Left renal pelvis (tissue), 4 donors: ENCODE data around the gene TINAG. TPM values are rescaled to one million over a fixed set of nuclear protein-coding genes. Genes with fewer than 3 reads are reported as not detected.
"Not testable (repeated sequence)": the region's sequence is repeated elsewhere in the genome, so short reads cannot be mapped to it uniquely, and the experiment has no call there.

ENCODE experiments used
- DNase-seq, 4 donors: peaks; one replicate each; pipeline ENCODE4 v3.0.0-alpha.2; 2013; ENCODE audit warnings: low read depth in 4 of 4, low spot score in 3 of 4
- polyA plus RNA-seq, 4 donors: library from polyadenylated mRNA; unstranded; fragments of 120-200 nt; gene quantifications; one replicate each; pipeline ENCODE4 v1.2.1, GENCODE V29; 2013; ENCODE audit not compliant: insufficient read length in 4 of 4

The TINAG gene
- polyA plus RNA-seq, 4 donors = 0.55 to 29.7 (median 25.6) TPM

DNA sequence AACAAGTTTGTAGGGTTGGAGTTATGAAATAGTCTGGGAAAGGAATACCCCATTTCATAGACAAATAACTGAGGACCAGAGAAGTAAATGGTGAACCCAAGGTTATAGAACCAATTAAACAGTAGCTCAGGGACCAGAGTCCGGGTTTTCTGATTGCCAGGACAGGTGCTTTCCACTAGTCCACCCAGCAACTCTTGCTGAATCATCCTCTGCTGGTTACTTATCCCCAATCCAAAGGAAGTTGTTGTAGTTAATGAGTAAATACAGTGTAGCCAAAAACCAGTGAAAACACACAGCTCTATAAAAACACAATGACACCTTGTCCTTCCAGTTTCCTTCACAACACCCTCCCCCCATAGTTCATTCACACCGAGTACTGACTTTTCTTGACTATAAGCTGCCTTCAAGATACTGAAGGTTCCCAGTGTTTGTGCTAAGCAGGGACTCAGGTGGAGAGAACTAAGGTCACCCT lies 766 bp upstream of the TINAG start:
- no peak for DNase-seq

DNA sequence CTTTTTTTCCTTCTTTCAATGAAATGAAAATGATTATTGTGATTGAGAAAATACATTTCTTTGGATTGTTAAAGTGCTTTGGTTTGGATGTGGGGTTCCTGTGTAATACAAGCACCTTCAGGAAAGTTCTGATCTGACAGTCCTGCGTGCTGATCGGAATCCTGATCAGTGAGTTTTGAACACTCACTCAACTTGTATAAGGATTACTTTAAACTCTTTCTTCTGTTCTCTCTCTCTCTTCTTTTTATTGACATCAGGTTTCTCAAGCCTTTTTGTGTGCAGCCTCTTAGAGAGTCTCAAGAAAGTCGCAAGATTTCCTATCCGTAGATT lies 710 bp downstream of the TINAG start:
- no peak for DNase-seq

GRCh38 chr6:54310377-54311152 lies 2.3 kb downstream of the TINAG start:
- DNase-seq = no peak

DNA sequence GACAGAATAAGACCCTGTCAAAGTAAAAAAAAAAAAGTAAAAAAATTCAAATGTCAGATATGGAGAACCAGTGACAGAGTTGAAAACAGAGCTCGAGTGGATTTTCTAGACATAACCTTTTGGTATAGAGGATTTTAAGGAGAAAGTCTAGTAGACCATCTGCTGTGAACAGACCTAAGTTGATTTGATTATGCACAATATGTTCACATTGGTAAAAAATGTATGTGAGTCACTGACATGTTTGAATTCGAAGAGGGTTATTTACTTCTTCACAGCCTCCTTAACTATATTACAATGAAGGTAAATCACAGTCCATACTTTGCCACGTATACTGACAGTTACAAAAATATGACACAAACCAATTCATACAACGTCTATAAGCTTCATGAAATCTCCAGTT lies 7.4 kb downstream of the TINAG start:
- DNase-seq = no peak

DNA sequence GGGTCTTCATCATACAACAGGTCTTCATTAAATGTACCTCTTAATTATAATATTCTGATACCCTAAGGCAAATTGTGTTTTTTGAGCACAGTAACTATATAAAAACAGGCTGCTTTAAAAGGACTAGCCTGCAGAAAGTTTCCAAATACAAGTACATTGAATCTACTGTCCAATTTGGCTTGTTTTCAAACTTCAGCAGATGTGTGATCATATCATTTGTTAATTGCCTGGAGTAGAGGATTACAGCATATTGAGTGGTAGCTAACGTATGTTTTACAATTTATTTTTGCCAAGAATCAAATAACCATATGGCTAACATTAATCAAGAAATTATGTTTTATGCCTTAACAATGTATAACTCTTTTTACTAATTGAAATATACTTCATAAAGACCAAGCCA lies 12.6 kb downstream of the TINAG start:
- no peak for DNase-seq

DNA sequence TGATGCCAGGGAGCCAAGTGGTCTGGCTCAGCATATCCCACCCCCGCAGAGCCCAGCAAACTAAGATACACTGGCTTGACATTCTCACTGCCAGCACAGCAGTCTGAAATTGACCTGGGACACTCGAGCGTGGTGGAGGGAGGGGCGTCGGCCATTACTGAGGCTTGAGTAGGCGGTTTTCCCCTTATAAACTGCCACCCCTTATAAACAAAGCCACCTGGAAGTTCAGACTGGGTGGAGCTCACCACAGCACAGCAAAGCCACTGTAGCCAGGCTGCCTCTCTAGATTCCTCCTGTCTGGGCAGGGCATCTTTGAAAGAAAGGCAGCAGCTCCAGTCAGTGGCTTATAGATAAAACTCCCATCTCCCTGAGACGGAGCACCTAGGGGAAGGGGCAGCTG lies 19.4 kb downstream of the TINAG start:
- DNase-seq = no peak

GRCh38 chr6:54331571-54331970 lies 23.3 kb downstream of the TINAG start:
- not testable (repeated sequence) for DNase-seq

GRCh38 chr6:54335871-54336270 lies 27.6 kb downstream of the TINAG start:
- DNase-seq = no peak

- no peak for DNase-seq
These were observed 45.7 kb downstream of the TINAG start for GRCh38 chr6:54353975-54354374.

DNA sequence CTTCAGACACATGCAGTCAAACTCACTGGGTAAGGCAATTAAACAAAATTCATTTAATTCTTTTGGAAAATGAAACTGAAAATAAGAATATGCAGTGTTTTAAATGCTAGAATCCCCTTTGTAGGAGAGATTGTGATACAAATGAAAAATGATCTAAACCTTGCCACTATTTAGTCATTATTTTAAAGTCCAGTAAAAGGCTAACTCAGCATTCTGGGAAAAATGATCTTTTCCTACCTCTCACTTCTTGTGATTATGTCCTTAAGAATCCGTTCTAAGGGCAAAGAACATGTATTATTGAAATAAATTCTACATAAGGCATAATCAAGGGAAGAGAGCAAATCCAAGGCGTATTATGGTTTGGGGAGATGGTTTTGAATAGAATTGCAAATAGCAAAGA lies 46.4 kb downstream of the TINAG start:
- no peak for DNase-seq

DNA sequence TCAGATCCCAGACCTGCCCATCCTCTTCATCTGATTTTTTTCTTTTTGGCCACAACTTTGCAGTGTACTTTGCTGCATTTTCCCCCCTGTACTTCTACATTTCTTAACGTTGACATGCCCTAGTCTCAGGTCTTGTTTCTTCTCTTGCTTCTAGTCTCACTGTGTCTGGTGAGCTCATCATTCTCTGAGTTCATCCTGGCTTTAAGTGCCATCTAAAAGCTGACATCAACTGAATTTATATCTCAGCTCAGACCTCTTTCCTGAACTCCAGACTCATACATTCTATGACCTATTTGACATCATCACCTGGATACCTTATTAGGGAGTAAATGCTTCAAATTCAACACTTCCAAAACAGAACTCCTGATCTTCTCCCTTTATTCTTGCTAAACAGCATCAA lies 48.9 kb downstream of the TINAG start:
- DNase-seq = no peak

DNA sequence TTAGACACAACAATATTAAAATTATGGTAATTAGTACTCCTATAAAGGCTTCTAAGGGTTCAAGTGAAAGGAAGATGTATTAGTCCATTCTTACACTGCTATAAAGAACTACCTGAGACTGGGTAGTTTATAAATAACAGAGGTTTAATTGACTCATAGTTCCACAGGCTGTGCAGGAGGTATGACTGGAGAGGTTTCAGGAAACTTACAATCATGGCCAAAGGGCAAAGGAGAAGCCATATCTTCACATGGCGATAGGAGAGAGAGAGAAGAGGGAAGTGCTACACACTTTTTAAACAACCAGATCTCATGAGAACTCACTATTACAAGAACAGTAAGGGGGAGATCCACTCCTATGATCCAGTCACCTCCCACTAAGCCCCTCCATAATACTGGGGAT lies 52.9 kb downstream of the TINAG start:
- no peak for DNase-seq

GRCh38 chr6:54361734-54362133 lies 53.5 kb downstream of the TINAG start:
- DNase-seq = no peak

GRCh38 chr6:54366667-54367327 lies 58.6 kb downstream of the TINAG start:
- DNase-seq = no peak

GRCh38 chr6:54377776-54378175 lies 69.5 kb downstream of the TINAG start:
- DNase-seq = no peak

DNA sequence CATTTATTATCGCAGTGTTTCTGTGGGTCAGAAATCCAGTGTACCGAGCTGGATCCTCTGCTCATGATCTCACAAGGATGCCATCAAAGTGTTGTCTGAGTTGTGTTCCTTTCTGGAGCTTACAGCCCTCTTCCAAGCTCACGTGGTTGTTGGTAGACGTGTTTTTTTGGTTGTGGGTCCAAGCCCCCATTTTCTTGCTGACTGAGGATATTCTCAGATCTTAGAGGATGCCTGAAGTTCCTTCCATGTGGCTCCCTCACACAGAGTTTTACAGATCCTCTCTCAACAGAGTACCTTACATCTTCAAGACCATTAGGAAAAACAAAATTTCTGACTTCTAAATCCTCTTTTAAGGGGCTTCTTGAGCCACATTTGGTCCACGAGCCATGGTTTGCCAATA lies 78.1 kb downstream of the TINAG start:
- no peak for DNase-seq

GRCh38 chr6:54390362-54390761 lies 82.1 kb downstream of the TINAG start:
- no peak for DNase-seq

GRCh38 chr6:54391577-54391976 lies 83.3 kb downstream of the TINAG start:
- no peak for DNase-seq

GRCh38 chr6:54403096-54403495 lies 94.9 kb downstream of the TINAG start:
- no peak for DNase-seq

DNA sequence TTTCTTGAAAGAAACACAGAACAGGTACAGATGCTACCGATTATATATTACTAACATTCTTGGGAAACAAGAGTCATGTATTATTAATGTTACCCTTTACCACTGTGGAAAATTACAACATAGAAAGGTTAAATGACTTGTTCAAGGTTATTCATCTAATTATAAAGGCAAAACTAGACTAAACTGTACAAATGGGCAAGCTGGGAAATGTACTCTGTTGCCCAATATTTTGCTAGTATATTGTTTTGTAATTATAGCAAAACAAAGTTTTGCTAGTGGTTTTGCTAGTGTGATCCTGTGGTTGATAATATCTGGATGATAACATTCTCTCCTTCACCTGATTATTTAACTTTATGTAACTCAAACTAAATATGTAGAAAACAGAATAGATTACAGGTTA lies 96.5 kb downstream of the TINAG start:
- no peak for DNase-seq

- DNase-seq = no peak
These were observed 103.5 kb downstream of the TINAG start for GRCh38 chr6:54411767-54412166.

DNA sequence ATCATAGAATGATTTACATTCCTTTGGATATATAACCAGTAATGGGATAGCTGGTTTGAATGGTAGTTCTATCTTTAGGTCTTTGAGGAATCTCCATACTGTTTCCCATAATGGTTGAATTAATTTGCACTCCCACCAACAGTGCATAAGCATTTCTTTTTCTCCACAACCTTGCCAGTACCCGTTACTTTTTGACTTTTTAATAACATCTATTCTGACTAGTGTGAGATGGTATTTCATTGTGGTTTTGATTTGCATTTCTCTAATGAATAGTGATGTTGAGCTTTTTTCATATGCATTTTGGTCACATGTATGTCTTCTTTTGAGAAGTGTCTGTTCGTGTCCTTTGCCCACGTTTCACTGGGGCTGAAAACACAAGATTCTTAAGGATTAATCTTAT lies 107.3 kb downstream of the TINAG start:
- no peak for DNase-seq
